GM19193 (cell line): ENCODE data around the gene AOPEP.

Source experiments
- POLR2A ChIP-seq: IDR thresholded peaks from 4 replicates; pipeline ENCODE4 v1.6.1; 2011; ENCODE audit not compliant: insufficient read depth, insufficient read length; ENCODE audit errors: extremely low read depth

Gene AOPEP

GRCh38 chr9:95129476-95130291 is 403.2 kb downstream of the AOPEP start:
- no peak for TF ChIP-seq POLR2A

GRCh38 chr9:95130484-95130883 is 404.0 kb downstream of the AOPEP start:
- no peak for TF ChIP-seq POLR2A

GRCh38 chr9:95131023-95131943 is 404.8 kb downstream of the AOPEP start:
- TF ChIP-seq POLR2A = no peak

- no peak for TF ChIP-seq POLR2A
These were observed 406.1 kb downstream of the AOPEP start for GRCh38 chr9:95132366-95133324.

DNA sequence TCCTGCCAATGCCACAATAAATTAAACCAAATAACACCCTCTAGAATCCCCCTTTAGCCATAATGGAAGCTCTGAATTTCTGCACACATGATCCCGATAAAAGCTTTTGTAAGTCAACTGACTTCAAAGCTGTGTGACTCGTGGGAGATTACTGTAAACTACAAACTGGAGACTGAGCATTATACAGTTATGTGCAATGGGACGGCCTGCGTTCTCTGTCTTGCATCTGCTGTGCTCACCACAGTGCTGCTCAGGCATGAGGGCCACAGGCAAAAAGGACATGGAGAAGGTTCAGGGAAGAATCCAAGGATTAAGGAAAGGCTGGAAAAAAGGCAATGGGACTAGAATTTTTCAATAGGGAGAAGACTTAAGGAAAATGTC is 406.8 kb downstream of the AOPEP start:
- TF ChIP-seq POLR2A = no peak

DNA sequence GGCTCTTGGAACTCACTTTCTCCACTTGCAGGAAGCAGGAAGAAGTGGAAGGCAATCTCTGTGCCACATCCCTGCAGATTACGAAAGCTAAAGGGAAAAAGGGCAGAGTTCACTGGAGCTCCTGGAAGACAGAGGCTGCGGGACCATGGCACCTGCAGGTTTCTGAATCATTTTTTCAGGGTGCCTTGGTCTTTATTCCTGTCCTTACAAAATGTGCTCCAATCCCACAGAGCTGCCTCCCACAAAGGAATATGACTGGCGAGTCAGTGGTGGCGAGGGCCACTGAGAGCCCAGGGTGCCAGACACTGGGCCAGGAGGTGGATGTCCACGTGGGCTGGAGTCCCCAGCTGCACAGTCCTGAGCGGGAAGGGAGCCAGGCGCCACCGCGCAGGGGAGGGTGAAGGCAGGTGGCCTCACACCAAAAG is 408.0 kb downstream of the AOPEP start:
- TF ChIP-seq POLR2A = no peak

DNA sequence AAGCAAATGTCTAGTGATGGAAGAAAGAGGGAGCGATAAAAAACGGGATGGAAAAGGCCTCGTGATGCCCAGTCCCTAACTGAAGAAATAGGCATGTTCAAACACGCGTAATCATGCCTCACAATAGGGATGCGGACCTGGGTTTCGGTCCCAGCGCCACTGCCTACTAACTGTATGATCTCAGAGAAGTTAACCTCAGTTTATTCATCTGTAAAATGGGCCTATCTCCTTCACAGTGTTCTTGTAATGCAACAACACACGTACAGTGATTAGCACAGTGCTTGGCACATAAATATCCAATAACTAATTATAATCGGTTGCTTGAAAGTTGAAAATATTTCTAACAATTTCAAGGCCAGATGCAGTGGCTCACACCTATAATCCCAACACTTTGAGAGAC is 409.3 kb downstream of the AOPEP start:
- no peak for TF ChIP-seq POLR2A
